T1000 (cell line): Measurements from ENCODE around the gene CCDC178.

ENCODE experiments used
- DNase-seq: peaks from one replicate; lab custom pipeline; 2025; ENCODE audit warnings: mixed read lengths; lab: John Stamatoyannopoulos, UW

CCDC178 gene

GRCh38 chr18:33116376-33116775 lies 324.1 kb downstream of the CCDC178 start:
- no peak for DNase-seq

GRCh38 chr18:33115917-33116316 lies 324.6 kb downstream of the CCDC178 start:
- no peak for DNase-seq

GRCh38 chr18:33115476-33115875 lies 325.0 kb downstream of the CCDC178 start:
- no peak for DNase-seq

- no peak for DNase-seq
Measured at GRCh38 chr18:33114749-33115148, 325.8 kb downstream of the CCDC178 start.

GRCh38 chr18:33113416-33113815 lies 327.1 kb downstream of the CCDC178 start:
- DNase-seq: no peak

- DNase-seq: no peak
Measured at GRCh38 chr18:33107511-33107910, 333.0 kb downstream of the CCDC178 start.

- DNase-seq: no peak
Measured at GRCh38 chr18:33101316-33101715, 339.2 kb downstream of the CCDC178 start.

- no peak for DNase-seq
Measured at GRCh38 chr18:33099626-33100025, 340.9 kb downstream of the CCDC178 start.

- no peak for DNase-seq
Measured at GRCh38 chr18:33097126-33097525, 343.4 kb downstream of the CCDC178 start.

- DNase-seq: no peak
Measured at GRCh38 chr18:33090461-33090860, 350.1 kb downstream of the CCDC178 start.

GRCh38 chr18:33076601-33077000 lies 363.9 kb downstream of the CCDC178 start:
- DNase-seq: no peak

- no peak for DNase-seq
Measured at GRCh38 chr18:33074125-33074524, 366.4 kb downstream of the CCDC178 start.

- no peak for DNase-seq
Measured at GRCh38 chr18:33062834-33063364, 377.6 kb downstream of the CCDC178 start.

GRCh38 chr18:33052886-33053285 lies 387.6 kb downstream of the CCDC178 start:
- DNase-seq: no peak

GRCh38 chr18:33051407-33051806 lies 389.1 kb downstream of the CCDC178 start:
- DNase-seq: no peak

- no peak for DNase-seq
Measured at GRCh38 chr18:33040213-33040612, 400.3 kb downstream of the CCDC178 start.

GRCh38 chr18:33034945-33035344 lies 405.6 kb downstream of the CCDC178 start:
- no peak for DNase-seq

- DNase-seq: no peak
Measured at GRCh38 chr18:33034212-33034611, 406.3 kb downstream of the CCDC178 start.

GRCh38 chr18:33022370-33022769 lies 418.2 kb downstream of the CCDC178 start:
- DNase-seq: no peak

- DNase-seq: no peak
Measured at GRCh38 chr18:33020877-33021276, 419.6 kb downstream of the CCDC178 start.

GRCh38 chr18:33014060-33014796 lies 426.3 kb downstream of the CCDC178 start:
- no peak for DNase-seq

- no peak for DNase-seq
Measured at GRCh38 chr18:33010149-33010548, 430.4 kb downstream of the CCDC178 start.

- DNase-seq: no peak
Measured at GRCh38 chr18:32998921-32999320, 441.6 kb downstream of the CCDC178 start.

GRCh38 chr18:32998285-32998684 lies 442.2 kb downstream of the CCDC178 start:
- DNase-seq: no peak
